PC-3 (cell line): ENCODE measurements around the gene STX7. TPM values are rescaled to one million over a fixed set of nuclear protein-coding genes. Genes with fewer than 3 reads are reported as not detected.

Source experiments
- ATAC-seq: fragments of 200-7000 bp; cut with Tn5 transposase; 2 replicates; pipeline ENCODE4 v1.9.1; 2020; ENCODE audit warnings: mild to moderate bottlenecking, moderate library complexity
- BruUV-seq: library from RNA; stranded (reverse); fragments of 400-500 nt; replicated peaks from 2 replicates; lab custom pipeline; 2021; lab: Mats Ljungman, UMichigan
- CTCF ChIA-PET: fragments of 300-600 bp; sonication (Branson Sonifier 250); formaldehyde crosslinking; loops from one replicate; lab custom pipeline; 2022; ENCODE audit warnings: antibody characterized with exemption; lab: Charles Lee
- POLR2A ChIA-PET: fragments of 300-600 bp; sonication (Branson Sonifier 250); formaldehyde crosslinking; loops from one replicate; lab custom pipeline; 2022; ENCODE audit warnings: antibody characterized with exemption; ENCODE audit not compliant: unreplicated experiment; lab: Charles Lee
- DNase-seq: peaks from one replicate; pipeline ENCODE4 v3.0.0-alpha.2; 2015
- H2AFZ ChIP-seq: fragments of 300-600 bp; sonication (generic); 2 replicates; pipeline ENCODE4 v1.6.0; 2016; ENCODE audit warnings: antibody characterized with exemption, low read length
- H3F3A ChIP-seq: fragments of 300-600 bp; sonication (generic); one replicate; pipeline ENCODE4 v1.6.0; 2017; ENCODE audit warnings: antibody characterized with exemption, low read length, control low read depth, mild to moderate bottlenecking; ENCODE audit not compliant: unreplicated experiment
- H3K27ac ChIP-seq: fragments of 300-600 bp; sonication (generic); 2 replicates; pipeline ENCODE4 v1.5.1; 2016; ENCODE audit warnings: mild to moderate bottlenecking, low read length
- H3K27me3 ChIP-seq: fragments of 300-600 bp; sonication (generic); 2 replicates; pipeline ENCODE4 v1.6.1; 2016; ENCODE audit warnings: low read length, mixed read lengths
- H3K36me3 ChIP-seq: fragments of 300-600 bp; sonication (generic); 2 replicates; pipeline ENCODE4 v1.6.1; 2016; ENCODE audit warnings: low read depth, mixed run types, low read length, mixed read lengths
- H3K4me1 ChIP-seq: fragments of 300-600 bp; sonication (generic); 2 replicates; pipeline ENCODE4 v1.5.1; 2016; ENCODE audit warnings: low read length; ENCODE audit not compliant: insufficient read depth
- H3K4me2 ChIP-seq: fragments of 300-600 bp; sonication (generic); 2 replicates; pipeline ENCODE4 v1.6.0; 2016; ENCODE audit warnings: low read length
- H3K4me3 ChIP-seq: fragments of 300-600 bp; sonication (generic); 2 replicates; pipeline ENCODE4 v1.5.1; 2016; ENCODE audit warnings: mild to moderate bottlenecking, low read length, mixed read lengths
- H3K79me2 ChIP-seq: fragments of 300-600 bp; sonication (generic); 2 replicates; pipeline ENCODE4 v1.6.1; 2017; ENCODE audit warnings: low read length, mixed read lengths
- H3K9ac ChIP-seq: fragments of 300-600 bp; sonication (generic); 2 replicates; pipeline ENCODE4 v1.6.0; 2016; ENCODE audit warnings: mild to moderate bottlenecking, low read length
- H3K9me2 ChIP-seq: fragments of 300-600 bp; sonication (generic); replicated peaks from 2 replicates; pipeline ENCODE4 v1.6.1; 2016; ENCODE audit warnings: mixed run types, low read length, mixed read lengths
- H3K9me3 ChIP-seq: fragments of 300-600 bp; sonication (generic); 2 replicates; pipeline ENCODE4 v1.6.1; 2016; ENCODE audit warnings: low read length, mixed read lengths
- H4K20me1 ChIP-seq: fragments of 300-600 bp; sonication (generic); 2 replicates; pipeline ENCODE4 v1.6.1; 2016; ENCODE audit warnings: low read length, mixed read lengths
- CTCF ChIP-seq: fragments of 300-600 bp; sonication (generic); conservative IDR thresholded peaks from 2 replicates; pipeline ENCODE4 v1.5.1; 2017; ENCODE audit warnings: antibody characterized with exemption, low read depth, mild to moderate bottlenecking, low read length
- EZH2 ChIP-seq: fragments of 300-600 bp; sonication (generic); IDR thresholded peaks from one replicate; pipeline ENCODE4 v1.6.1; 2017; ENCODE audit warnings: antibody characterized with exemption, mild to moderate bottlenecking, low read length; ENCODE audit not compliant: unreplicated experiment
- EZH2phosphoT487 ChIP-seq: fragments of 300-600 bp; sonication (generic); IDR thresholded peaks from 2 replicates; pipeline ENCODE4 v1.6.1; 2018; ENCODE audit warnings: mild to moderate bottlenecking, antibody characterized with exemption, low read length, borderline replicate concordance
- intact Hi-C: fragments of 100-400 bp; cut with micrococcal nuclease; formaldehyde crosslinking; loops from 2 replicates; pipeline ENCODE4 v1.9.0; 2023
- total RNA-seq: library from RNA; depleted of rRNA; stranded (reverse); fragments of >200 nt; gene quantifications from 2 replicates; pipeline ENCODE4 v1.2.3, GENCODE V29; 2014

STX7 gene
- total RNA-seq, 1 experiment from 2014 or later: 27.4 TPM

DNA sequence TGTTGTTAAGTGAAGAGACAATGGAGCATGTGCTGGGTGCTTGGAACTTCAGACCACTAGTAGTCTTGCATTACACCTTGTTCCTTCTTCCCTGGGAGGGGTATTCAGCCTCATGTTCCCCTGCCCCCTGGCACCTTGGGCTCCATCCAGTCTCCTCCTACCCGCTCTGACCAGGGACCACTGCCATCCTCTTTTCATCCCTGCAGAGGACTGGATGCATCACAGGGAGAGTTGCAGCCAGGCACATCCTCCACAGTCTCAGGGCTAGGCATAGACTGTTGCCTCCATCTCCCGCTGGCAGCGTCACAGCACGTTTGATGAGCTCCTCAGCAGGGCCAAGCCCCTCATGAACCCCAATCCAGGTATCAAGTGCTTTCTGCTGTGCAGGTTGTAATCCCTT, 38.3 kb upstream of the STX7 start:
- no peaks in the 10 kb centered on the region for H3K36me3 ChIP-seq
- BruUV-seq: no TSS peak
- H3K27me3 ChIP-seq: no peaks in the 10 kb centered on the region
- no peak for ATAC-seq
- no peak for DNase-seq
- no peak overlapping the region for H2AFZ ChIP-seq
- H3K4me1 ChIP-seq: no peaks in the 10 kb centered on the region
- H3K9me2 ChIP-seq: no peaks in the 10 kb centered on the region; the same call in 1 of the 2 replicates
- H3K9me3 ChIP-seq: no peaks in the 10 kb centered on the region
- H3K27ac ChIP-seq: no peak overlapping the region
- TF ChIP-seq EZH2 (no peak), CTCF (no peak), EZH2phosphoT487 (no peak)
- intact Hi-C loops: no loop called here
- no peak overlapping the region for H3K4me3 ChIP-seq
- ChIA-PET CTCF (no interaction called here), POLR2A (no interaction called here)
- no peaks in the 10 kb centered on the region for H3K79me2 ChIP-seq
- no peak overlapping the region for H3K9ac ChIP-seq
- no peaks in the 10 kb centered on the region for H3F3A ChIP-seq
- no peak overlapping the region for H3K4me2 ChIP-seq
- H4K20me1 ChIP-seq: no peaks in the 10 kb centered on the region

GRCh38 chr6:132548746-132549463, 36.0 kb upstream of the STX7 start:
- no peak for ATAC-seq
- no peaks in the 10 kb centered on the region for H3K36me3 ChIP-seq
- no peak overlapping the region for H3K4me3 ChIP-seq
- intact Hi-C loops: no loop called here
- no peaks in the 10 kb centered on the region for H3K4me1 ChIP-seq
- H3K9me3 ChIP-seq: no peaks in the 10 kb centered on the region
- BruUV-seq: no TSS peak
- H3K27me3 ChIP-seq: no peaks in the 10 kb centered on the region
- TF ChIP-seq CTCF (no peak), EZH2 (no peak), EZH2phosphoT487 (no peak)
- no peaks in the 10 kb centered on the region for H3F3A ChIP-seq
- H3K4me2 ChIP-seq: no peak overlapping the region
- no peak overlapping the region for H2AFZ ChIP-seq
- POLR2A ChIA-PET: no interaction called here
- no peaks in the 10 kb centered on the region; the same call in 1 of the 2 replicates for H3K9me2 ChIP-seq
- H3K27ac ChIP-seq: no peak overlapping the region
- no peak for DNase-seq
- H3K79me2 ChIP-seq: no peaks in the 10 kb centered on the region
- no peaks in the 10 kb centered on the region for H4K20me1 ChIP-seq
- H3K9ac ChIP-seq: no peak overlapping the region
- CTCF ChIA-PET: no interaction called here

DNA sequence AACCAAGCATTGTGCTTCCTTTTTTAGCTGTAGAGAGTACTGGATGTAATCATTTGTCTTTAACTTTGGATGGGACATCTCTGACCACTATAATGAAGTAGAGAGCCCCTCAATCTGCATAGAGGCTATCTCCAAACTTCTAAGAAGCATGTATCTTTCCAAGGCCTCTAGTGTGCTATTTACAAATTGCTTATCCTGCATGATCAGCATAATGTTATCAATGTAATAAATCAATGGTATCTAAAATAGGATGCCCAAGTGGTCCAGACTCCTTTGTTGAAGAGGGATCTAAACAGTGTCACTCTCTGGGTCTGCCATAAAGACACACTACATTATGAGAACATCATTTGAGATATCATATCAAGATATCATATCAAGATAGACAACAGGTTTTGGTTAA, 31.9 kb upstream of the STX7 start:
- no peak for TF ChIP-seq EZH2
- no peak for TF ChIP-seq CTCF
- no peak for TF ChIP-seq EZH2phosphoT487
- Histone ChIP-seq H3K4me2 (no peak overlapping the region), H4K20me1 (no peaks in the 10 kb centered on the region), H3K36me3 (no peaks in the 10 kb centered on the region), H3K27me3 (no peaks in the 10 kb centered on the region), H3K79me2 (no peaks in the 10 kb centered on the region), H3F3A (no peaks in the 10 kb centered on the region), H3K9me3 (no peaks in the 10 kb centered on the region), H3K9me2 (no peaks in the 10 kb centered on the region; the same call in 1 of the 2 replicates), H3K4me3 (no peak overlapping the region), H3K9ac (no peak overlapping the region), H2AFZ (no peak overlapping the region), H3K27ac (no peak overlapping the region), H3K4me1 (no peaks in the 10 kb centered on the region)
- no TSS peak for BruUV-seq
- intact Hi-C loops: no loop called here
- no peak for DNase-seq
- CTCF ChIA-PET: no interaction called here
- no peak for ATAC-seq
- POLR2A ChIA-PET: no interaction called here
